G401.6 (cell line): ENCODE results near the gene DFFA.
A peak's percentile ranks its signal among the peaks of the same experiment; 100 is the strongest.
"Not testable (repeated sequence)": the region's sequence is repeated elsewhere in the genome, so short reads cannot be mapped to it uniquely, and the experiment has no call there.

Source experiments
- FAIRE-seq: peaks from 2 replicates; lab custom pipeline; 2012; peaks lifted over from hg19 to GRCh38; lab: Jason Lieb, UNC

DFFA gene

DNA sequence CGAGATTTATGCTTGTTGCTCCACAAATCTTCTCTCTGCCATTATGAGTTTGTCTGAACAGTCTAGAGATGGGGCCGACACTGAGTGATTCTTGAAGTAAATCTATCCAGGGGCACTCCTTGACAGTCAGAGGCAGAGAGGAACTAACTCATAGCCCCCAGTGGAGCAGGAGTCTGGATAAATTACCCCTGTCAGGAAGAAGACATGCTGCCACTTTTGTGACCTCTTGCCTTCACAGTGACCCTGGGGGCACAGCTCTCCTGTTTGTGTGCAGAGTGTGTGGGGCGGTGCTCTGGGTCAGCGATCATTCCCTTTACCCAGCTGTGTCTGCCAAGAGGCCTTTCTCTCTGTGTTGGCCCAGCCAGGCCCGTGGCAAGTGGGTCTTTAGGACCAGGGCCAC lies 31.9 kb upstream of the DFFA start:
- FAIRE-seq: no peak

DNA sequence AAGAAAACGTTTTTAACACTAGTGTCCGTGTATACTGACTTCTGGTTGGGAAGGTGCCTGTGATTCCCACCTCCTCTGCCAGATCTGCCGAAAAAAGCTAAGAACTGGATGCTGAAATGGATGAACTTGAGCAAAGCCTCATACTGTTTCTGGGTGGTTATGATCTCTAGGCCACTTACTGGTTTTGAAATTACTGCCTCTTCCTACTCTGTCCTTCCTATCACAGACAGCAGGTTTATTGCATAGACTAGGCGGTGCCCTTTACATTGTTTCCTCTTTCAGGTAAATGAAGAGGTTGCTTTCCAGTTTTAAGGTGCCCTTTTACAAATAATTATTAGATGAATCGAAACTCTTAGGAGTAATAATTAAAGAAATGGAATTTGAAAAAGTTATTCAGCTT lies 29.9 kb upstream of the DFFA start:
- no peak for FAIRE-seq

DNA sequence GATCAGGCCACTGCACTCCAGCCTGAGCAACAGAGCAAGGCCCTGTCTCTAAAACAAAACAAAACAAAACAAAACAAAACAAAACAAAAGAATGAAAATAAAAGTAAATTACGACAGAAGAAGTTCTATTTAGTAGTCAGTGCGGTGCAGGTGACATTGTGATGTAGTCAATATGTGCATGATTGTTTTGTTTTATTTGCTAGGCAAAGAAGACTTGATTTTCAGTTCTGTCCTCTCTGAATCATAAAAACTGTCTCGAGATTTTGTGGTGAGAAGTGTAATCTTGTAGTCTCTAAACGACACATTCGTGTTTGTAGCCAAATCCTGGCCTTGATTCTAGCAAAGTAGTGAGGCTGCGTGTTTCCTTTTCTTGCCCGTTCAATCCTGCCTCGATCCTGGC lies 25.9 kb upstream of the DFFA start:
- no peak for FAIRE-seq

DNA sequence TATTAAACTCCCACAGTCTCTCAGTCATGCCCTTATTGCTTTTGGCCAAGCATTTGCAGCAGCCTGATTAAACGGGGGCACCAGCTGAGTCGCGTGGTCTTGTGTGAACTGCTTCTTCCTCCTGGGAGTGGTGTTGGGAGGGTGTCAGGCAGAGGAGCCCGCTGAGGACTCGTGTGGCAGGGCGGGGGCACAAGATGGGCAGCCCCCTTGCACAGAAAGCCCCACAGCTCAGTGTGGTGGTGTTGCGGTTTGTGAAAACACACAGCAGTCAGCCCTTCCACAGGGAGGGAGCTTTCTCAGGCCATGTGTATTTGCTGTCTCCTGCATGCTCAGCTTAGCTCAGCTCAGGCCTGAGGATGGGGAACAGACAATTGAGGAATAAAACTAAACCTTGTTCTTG lies 24.8 kb upstream of the DFFA start:
- no peak for FAIRE-seq

DNA sequence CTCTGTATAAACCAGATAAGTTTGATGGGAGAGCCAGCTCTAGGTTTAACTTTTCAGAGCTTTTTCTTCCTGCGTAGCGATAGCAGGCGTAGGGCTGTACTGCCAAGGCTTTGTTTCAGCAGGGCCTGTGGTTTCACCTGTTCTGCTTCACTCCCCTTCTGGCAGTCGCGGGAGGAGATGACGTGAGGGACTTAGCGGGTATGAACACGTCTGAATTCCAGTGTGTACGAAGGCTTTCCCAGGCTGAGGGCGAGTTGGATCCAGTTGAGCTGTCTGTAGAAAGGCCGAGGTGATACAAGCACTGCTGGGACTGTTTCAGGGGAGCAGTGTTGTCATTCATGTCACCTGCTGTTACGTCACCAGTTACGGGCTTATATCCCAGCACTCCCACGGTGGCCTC lies 23.6 kb upstream of the DFFA start:
- no peak for FAIRE-seq

DNA sequence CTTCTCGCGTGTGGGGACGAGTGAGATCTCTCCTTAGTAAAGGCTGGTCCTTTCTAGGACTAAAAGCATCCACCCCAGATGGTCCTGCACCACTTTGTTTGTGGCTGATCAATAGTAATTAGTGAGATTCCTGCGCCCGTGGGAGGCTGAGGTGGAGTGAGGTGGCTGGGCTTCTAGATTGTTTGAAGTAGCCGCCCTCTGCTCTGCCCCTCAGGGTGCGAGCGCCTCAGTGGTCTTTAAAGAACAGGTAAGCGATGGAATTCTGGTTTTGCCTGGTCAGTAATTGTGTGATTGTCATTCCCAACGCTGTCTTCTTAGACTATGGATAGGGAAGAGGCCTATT lies 23.1 kb upstream of the DFFA start:
- FAIRE-seq: no peak

DNA sequence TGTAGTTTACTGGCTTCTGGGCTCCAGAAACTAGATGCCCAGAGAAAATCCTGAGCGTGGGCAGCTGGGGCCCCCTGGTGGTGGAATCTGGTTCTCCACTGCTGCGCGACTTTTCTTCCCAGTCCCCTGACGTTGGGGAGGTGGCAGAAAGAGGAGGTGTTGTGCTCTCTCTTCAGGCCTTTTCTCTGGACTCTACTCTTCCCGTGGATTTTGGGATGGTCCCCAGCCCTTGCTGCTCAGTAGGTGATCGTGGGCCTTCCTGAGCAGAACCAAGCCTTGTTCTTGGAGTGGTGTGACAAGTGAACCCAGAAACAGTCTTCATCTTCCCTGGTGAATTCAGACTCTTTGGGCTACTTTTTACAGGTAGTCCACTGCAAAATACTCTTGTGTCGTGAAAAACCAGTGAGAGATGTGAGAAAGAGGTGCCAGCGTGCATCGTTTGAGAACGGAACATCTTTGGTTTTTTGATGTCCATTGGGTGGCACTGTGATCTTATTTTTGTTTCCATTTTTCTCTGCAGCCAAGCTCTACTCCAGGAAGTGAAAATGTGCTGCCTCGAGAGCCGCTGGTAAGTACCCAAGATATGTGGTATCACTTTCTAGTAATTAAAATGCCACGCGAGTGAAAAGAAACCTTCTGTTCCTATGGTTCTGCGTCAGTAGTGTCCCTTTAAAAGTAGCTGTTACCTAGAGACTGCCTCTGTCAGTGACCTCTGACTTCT lies 22.6 kb upstream of the DFFA start:
- peak; percentile 90 for FAIRE-seq

DNA sequence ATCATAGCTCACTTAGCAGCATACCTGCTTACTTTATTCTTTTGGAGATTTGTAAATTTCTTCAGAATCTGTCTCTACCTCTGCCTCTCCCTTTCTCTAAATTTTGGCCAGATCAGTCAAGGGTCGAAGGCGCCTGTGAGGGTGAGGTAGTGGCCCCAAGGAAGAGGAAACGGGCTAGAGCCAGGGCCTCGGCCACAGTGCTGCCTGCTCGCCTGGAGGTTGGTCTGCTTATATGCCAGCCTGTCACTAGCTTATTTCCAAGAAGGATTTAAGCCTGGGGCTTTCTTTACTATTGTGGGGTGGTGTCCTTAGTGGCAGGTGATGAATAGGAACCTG lies 22.1 kb upstream of the DFFA start:
- no peak for FAIRE-seq

DNA sequence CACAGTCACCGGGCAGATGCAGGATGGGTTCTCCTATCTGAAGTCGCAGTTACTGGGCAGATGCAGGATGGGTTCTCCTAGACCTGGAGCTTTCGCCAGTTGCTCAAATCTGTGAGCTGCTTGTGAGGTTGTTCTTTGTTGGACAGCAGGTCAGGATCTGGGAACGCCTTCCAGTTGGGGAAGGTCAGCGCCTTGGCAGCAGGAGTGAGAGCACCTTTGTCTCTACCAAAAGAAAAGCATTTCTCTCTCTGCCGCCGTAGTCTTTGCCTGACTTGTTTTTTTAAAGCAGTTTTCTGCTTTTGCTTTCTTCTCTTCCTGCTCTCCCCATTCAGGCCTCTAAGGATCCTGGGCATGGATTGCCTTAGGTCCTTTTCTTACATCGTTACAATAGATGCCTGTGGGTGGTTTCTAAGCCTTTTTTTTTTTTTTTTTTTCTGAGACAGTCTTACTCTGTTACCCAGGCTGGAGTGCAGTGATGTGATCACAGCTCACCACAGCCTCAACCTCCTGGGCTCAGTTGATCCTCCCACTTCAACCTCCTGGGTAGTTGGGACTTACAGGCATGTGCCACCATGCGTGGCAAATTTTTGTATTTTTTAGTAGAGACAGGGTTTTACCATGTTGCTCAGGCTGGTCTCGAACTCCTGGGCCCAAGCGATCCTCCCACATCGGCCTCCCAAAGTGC lies 18.1 kb upstream of the DFFA start:
- FAIRE-seq: no peak

DNA sequence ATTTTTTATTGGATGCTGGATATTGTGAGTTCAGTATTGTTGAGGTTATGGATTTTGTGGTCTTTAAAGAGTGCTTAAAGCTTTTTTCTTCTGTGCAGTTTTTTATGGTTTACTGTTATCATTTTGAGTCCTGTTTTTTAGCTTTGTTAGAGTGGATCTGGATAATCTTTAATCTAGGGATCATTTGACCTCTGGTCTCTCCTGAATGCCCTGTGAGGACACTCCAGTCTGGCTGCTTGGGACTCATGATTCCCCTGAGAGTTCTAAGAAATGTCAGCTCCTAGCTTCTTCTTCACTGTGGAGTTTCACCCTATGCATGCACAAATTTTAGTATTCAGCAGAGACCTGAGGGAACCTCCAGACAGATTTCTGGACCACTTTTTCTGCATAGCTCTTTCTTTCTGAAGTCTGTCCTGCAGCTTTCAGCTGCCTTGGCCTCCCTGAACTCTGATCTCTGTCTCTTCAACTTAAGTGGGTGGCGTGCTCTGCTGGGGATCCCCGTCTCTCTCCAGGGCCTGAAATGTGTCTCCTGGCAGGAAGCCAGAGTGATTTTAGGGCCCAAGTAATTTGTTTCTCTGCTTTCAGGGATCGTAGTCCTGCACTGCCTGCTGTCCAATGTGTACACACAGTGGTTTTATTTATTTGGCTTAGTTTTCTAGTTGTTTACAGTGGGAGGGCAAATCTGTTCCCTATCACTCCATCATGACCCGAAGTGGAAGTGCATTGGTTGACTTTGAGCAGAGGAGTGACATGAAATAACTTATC lies 17.1 kb upstream of the DFFA start:
- no peak for FAIRE-seq

DNA sequence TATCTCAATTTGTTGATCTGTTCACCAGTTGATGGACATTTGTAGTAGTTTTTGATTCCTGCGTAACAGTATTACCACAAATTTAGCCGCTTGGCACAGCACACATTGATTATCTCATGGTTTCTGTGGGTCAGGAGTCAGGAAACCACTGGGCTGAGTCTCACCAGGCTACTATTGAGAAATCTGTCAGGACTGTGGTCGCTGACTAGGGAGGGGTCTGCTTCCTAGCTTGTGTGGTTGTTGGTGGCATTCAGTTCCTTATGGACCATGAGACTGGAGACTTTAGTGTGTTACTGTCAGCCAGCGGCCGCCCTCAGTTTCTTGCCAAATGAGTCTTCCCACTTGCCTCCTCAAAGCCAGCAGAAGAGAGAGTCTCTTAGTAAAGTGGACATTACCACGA lies 12.2 kb upstream of the DFFA start:
- FAIRE-seq: no peak

DNA sequence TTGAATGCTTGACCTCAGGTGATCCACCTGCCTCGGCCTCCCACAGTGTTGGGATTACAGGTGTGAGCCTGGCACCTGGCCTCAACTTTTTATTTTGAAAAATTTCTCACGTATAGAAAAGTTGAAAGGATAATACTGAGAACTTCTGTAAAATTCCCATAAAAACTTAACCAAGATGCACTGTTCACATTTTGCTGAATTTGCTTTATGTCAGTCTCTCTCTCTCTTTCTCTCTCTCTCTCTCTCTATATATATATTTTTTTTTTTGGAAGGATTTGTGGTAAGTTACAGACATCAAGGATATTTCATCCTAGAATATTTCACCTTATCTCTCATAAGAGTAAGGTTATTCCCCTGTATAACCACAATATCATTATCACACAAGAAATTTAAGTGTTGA lies 8.3 kb upstream of the DFFA start:
- no peak for FAIRE-seq

DNA sequence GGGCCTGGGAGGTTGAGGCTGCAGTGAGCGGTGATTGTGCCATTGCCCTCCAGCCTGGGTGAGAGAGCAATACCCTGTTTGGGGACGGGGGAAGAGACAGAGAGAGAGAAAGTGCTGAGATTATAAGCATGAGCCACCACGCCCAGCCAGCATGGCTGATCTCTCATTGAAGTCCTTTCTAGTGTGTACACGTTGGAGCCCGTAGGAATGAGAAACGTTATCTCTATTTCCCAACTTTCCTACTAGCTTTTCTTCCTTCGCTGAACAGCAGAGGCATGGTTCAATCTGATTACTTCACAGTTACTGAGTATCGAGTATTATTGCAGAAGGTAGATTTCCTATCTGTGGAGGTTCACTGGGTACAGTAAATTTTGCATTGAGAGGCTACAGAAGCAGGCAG lies 7.0 kb upstream of the DFFA start:
- FAIRE-seq: no peak

DNA sequence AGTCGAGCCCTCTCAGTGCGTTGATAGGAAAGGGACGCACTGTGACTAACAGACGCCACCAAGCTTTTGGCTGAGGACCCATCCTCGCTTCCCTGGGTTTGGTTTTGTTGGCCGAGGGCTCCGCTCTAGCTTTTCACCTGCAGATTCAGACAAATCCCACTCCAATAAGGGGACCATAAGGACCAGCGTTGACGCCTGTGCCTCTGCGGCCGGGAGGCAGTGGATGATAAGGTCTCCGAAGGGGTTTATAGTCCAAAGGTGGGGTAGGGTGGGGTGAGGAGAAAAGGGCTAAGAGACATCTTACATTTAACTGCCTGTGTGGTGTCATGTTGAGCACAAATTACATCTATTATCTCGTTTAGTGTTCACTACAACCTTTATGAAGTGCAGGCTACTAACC lies 3.2 kb upstream of the DFFA start:
- no peak for FAIRE-seq

DNA sequence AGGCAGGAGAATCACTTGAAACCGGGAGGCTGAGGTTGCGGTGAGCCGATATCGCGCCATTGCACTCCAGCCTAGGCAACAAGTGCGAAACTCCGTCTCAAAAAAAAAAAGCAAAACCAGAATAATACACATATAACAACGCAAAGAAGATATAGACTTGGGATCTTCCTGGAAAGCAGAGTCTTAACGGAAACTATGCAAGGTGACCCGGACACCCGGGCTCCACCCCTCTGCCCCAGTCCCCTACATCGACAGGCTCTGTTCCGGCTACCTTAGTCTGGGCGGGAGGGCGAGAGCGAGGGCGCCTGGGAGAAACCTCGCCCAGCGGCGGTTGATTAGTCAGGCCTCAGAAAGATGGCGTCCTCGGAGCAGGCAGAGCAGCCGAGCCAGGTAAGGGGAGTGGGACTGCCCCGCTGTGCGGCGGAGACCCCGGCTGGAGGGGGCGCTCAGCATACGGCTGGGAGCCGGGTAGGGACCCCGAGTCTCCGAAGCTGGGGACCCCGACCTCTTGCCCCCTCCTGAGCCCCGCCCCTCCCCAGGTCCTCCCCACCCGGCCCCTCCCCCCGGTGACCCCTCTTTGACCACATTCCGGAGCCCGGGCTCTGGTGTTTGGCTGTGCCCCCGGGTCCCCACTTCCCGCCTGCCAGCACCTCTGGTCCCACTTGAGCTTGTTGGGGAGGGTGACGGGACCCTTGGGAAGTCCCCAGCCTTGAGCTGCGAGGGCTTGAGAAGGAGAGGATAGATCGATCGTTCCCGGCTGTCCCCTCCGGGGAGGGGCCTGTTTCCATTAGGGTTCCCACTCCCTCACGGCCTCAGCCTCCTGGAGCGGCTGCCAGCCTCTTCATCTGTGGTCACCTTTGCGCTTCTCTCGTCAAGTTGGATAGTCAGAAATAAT lies 2.5 kb upstream of the DFFA start, which contains the start of gene PEX14:
TSS of gene PEX14 (plus strand) at position 338 of the 895 bp plus-strand sequence. CDS start at position 355, 17 bp downstream.
- FAIRE-seq: peak; percentile 81

DNA sequence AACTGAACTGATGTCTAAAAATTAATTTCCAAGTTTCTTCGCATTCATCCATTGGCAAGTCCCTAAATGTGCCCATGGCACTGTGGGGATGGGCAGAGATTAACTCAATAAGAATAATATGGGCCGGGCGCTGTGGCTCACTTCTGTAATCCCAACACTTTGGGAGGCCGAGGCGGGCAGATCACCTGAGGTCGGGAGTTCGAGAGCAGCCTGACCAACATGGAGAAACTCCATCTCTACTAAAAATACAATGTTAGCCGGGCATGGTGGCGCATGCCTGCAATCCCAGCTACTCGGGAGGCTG lies 1.9 kb upstream of the DFFA start:
- FAIRE-seq: not testable (repeated sequence)

DNA sequence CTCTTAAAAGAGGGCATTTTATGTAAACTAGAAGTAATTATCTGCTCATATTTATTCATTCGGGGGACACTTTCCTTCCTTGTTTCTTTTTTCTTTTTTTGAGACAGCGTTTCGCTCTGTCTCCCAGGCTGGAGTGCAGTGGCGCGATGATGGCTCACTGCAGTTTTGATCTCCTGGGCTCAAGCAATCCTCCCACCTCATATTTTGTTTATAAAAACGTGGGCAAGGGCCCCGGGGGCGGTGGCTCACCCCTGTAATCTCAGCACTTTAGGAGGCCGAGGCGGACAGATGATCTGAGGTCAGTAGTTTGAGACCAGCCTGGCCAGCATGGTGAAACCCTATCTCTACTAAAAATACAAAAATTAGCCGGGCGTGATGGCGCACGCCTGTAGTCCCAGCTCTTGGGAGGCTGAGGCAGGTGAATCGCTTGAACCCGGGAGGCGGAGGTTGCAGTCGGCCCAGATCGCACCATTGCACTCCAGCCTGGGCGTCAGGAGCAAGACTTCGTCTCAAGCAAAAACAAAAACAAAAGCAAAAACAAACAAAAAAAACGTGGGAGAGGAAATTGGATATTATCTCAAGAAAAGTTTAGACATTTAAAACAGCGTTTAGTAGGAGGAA lies 926 bp upstream of the DFFA start:
- FAIRE-seq: no peak

DNA sequence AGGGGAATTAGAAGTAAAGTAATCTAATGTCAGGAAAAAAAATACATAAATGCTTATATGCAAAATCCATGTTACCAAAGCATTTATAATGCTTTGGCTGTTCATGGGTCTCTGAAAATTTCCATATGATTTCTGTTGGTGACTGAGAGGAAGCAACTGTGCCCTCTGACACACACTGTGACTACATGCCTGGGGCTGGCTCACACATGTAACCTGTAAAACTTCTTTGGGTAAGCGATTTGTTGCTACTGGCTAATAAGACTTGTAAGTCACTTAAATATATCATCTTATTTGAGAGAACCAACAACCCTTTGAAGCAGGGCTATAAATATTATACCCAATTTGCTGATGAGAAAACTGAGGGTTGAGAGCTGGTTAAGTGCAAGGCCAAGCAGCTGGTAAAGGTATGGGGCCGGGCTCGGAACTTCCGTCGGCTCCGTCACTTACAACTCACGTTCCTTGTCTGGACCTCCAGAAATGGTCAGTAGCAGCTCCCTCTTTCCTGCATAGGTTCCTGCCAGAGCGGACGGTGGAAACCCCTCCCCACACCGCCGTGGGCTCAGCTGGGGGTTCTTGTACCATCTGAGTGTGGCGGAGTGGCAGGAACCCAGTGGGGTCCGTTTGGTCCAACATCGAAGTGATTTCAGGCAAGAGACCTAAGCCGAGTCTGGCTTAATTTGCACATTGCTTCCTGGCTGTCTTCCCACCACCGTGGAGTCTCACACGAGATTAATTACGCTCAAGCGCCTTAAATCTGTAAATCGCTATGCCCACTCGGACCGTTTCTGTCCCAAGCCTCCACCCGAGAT lies 714 bp downstream of the DFFA start:
- FAIRE-seq: no peak

DNA sequence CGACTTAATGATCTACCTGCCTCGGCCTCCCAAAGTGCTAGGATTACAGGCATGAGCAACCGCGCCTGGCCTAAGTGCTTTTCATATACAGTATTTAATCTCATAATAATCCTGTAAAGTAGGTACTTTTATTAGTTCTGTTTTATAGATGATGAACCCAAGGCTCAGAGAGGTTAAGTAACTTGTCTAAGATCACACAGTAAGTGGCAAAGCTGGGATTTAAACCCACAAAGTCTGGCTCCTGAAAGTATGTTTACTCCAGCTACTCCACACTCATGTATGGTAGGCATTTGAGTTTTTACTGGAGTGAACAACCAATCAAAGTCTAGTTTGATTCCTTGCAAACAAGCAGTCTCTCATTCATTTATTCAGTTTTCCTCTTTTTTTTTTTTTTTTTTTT lies 2.3 kb downstream of the DFFA start:
- no peak for FAIRE-seq

DNA sequence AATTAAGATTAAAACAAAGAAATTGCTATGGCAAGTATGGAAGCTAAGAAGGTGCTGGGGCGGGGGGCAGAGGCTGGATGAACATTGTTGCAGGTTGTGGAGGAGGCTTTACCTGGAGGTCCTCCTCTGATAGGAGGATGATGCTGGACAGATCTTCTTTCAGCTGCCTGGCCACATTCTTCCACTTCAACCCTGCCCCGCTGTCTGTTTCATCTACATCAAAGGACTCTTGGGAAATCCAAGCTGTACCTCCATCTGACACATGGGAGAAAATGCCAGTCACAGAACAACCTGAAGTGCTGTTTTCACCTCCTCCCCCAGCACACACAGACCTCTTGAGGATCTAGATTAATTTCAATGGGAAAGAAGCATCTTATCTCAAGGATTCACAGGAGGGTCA lies 5.3 kb downstream of the DFFA start:
- no peak for FAIRE-seq

DNA sequence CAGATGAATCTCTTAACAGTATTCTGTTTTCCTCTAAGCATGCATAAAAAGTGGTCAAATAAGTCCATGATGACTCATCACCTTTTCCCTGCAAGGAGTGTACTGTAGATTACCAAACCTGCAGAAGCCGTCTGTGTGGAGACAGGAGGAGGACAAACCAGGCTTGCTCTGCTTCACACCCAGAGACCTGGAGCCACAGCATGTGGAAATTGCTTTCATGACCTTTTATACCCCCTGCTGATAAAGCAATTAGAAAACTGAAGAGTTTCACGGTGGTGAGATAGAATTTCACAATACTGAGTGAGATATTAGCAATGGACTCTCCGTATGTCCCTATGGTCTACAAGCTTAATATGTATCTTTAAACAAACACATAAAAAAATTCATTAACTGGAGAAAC lies 13.1 kb downstream of the DFFA start:
- no peak for FAIRE-seq

DNA sequence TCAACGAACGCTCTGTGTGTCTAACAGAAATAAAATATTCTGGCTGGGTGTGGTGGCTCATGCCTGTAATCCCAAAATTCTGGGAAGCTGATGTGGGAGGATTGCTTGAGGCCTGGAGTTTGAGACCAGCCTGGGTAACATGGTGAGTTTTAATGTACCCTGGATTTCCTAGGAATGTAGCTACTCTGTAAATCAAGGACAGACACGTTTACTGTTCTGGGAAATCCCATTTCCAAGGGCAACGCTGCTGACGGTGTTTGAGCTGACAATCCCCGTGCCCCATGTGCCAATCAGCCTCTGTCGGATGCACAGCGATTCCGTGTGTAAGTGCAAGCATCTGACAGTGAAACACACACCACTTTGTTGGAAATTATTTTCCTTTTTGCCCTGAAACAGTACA lies 14.5 kb downstream of the DFFA start:
- FAIRE-seq: no peak
